Stimulated activated CD4-positive, alpha-beta T cell treated with anti-CD3 and anti-CD28 coated beads, Interleukin-2, amount 100 ng/mL, for 4 hours (primary cell): Measurements from ENCODE around the gene PIAS1.
"Not testable (repeated sequence)": the region's sequence is repeated elsewhere in the genome, so short reads cannot be mapped to it uniquely, and the experiment has no call there.

Experiments
- DNase-seq: peaks from one replicate; pipeline ENCODE4 v3.0.0-alpha.2; 2020; ENCODE audit warnings: low read depth

The PIAS1 gene

DNA sequence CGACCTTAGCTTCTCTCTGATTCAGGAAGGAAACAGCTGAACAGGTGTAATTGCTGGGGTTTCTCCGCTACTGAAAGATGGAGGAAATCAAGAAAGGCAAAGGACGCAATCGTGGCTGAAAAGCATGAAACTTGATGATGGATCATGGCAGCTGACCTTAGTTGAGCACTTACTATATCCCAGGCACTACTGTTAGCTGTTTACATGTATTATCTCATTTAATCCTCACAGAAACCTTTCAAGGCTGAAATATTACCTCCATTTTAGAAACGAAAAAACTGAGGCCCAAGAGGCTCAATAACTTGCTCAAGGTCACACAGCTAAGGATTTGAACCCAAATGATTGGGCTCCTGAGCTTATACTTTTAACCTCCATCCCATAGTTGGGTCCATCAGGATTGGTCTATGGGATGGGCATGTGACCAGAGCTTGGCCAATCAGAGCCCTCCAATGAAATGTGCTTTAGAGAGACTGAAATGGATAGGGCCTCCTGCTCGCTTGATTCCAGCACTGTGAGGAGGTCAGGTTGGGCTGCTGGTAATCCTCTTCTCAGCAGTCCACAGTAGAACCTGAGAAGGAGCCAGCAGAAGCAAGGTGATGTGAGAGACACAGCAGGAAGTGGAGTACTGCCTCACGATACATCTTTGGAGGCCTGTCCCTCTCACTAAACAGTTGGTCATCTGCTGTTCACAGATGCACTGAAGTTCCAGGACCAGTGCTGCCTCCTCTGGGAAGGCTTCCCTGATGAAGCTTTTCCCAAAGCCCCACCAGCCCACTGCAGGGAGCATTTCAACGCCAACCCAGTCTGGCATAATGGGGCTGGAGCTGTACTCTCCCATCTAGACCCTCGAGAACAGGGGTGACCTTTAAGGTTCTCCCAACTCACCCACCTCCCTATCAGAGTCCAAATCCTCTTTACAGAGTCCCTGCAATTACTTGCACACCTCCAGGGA lies 165.0 kb downstream of the PIAS1 start:
- no peak for DNase-seq

DNA sequence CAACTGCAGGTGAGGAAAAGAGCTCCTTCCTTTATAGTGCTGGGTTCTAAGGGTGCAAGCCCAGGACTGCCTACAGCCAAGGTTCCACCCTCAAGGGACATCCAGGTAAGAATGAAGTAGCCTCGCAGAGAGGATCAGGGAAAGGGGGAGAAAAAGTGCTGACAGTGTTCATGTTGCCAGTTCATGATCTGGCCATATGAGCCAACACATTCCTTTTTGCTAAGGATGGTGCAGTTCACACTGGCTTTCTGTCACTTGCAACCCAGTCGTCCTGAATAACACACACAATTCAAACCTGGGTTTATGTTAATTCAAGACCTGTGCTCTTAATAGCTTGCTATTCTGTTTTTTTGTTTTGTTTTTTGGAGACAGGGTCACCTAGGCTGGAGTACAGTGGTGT lies 166.4 kb downstream of the PIAS1 start:
- DNase-seq: no peak

DNA sequence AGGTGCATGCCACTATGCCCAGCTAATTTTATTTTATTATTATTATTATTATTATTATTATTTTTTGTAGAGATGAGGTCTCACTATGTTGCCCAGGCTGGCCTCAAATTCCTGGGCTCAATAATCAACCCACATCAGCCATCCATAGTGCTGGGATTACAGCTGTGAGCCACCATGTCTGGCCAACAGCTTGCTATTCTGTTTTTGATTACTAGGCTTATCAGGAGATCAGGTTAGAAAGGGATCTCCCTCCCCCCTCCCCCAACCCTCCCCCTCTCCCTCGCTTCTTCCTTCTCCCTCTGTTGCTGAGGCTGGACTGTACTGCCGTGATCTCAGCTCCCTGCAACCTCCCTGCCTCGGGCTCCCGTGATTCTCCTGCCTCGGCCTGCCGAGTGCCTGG lies 166.9 kb downstream of the PIAS1 start:
- no peak for DNase-seq

DNA sequence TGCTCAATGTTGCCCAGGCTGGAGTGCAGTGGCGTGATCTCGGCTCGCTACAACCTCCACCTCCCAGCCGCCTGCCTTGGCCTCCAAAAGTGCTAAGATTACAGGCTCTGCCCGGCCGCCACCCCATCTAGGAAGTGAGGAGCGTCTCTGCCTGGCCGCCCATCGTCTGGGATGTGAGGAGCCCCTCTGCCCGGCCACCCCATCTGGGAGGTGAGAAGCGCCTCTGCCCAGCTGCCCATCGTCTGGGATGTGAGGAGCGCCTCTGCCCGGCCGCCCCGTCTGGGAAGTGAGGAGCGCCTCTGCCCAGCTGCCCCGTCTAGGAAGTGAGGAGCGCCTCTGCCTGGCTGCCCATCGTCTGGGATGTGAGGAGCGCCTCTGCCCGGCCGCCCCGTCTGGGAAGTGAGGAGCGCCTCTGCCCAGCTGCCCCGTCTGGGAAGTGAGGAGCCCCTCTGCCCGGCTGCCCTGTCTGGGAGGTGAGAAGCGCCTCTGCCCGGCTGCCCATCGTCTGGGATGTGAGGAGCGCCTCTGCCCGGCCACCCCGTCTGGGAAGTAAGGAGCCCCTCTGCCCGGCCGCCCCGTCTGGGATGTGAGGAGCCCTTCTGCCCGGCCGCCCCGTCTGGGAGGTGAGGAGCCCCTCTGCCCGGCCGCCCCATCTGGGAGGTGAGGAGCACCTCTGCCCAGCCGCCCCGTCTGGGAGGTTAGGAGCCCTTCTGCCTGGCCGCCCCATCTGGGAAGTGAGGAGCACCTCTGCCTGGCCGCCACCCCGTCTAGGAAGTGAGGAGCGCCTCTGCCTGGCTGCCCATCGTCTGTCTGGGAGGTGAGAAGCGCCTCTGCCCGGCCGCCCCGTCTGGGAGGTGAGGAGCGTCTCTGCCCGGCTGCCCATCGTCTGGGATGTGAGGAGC lies 167.7 kb downstream of the PIAS1 start:
- not testable (repeated sequence) for DNase-seq

DNA sequence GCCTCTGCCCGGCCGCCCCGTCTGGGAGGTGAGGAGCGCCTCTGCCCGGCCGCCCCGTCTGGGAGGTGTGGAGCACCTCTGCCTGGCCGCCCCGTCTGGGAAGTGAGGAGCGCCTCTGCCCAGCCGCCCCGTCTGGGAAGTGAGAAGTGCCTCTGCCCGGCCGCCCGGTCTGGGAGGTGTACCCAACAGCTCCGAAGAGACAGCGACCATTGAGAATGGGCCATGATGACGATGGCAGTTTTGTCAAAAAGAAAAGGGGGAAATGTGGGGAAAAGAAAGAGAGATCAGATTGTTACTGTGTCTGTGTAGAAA lies 168.3 kb downstream of the PIAS1 start:
- DNase-seq: not testable (repeated sequence)

DNA sequence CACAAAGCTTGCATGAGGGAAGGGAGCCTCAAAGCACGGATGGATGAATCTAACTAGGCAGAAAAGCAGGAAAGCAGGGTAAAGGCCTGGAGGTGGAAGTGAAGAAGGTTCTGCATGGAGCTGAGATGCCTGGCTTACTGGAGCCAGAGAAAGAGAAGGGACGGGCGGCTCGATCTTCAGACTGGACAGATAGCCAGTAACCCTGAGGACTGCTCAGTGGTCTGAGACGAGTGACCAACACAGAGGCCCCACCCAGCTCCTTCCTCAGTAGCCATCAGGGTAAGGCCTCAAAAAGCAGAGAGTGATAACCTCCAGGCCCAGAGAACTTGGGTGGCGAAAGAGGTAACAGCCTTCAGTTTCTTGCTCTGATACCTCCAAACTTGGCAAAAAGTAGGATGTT lies 169.1 kb downstream of the PIAS1 start:
- DNase-seq: no peak

DNA sequence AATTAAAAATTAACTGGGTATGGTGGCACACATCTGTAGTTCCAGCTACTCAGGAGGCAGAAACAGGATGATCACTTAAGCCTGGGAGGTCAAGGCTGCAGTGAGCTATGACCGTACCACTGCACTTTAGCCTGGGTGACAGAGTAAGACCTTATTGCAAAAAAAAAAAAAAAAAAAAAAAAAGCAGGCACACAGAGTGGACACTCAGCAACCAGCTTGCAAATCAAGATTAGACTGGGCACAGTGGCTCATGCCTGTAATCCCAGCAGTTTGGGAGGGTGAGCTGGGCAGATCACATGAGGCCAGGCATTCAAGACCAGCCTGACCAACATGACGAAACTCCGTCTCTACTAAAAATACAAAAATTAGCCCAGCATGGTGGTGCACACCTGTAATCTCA lies 170.0 kb downstream of the PIAS1 start:
- DNase-seq: no peak

DNA sequence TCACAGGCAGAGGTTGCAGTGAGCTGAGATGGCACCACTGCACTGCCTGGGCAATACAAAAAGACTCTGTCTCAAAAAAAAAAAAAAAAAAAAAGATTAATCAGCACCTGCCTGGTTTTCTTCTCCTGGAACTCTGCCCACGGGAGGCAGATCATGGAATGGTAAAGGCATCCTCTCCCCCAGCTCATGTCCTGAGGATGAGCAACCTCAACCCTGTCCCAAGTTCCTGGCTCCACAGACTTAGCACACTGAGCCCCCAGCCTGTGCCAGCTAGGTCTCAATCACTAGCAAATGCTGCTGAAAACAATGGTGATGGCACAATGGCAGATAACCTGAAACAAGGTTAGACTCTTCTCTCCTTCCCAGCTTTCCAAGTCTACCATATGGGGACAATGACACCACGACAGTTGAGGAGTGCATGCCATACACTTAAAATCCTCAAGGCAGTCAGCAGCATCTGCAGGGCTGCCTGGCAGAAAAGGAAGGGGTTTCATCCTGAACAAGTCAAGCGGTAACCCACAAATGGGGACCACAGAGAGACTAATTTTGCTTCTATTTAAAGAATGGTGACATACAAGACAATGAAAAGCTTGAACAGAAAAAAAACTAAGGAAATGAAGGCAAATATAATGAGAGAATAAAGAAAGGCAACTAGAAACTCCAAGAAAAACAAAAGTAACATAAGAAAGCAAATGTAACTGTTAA lies 170.6 kb downstream of the PIAS1 start:
- DNase-seq: no peak

DNA sequence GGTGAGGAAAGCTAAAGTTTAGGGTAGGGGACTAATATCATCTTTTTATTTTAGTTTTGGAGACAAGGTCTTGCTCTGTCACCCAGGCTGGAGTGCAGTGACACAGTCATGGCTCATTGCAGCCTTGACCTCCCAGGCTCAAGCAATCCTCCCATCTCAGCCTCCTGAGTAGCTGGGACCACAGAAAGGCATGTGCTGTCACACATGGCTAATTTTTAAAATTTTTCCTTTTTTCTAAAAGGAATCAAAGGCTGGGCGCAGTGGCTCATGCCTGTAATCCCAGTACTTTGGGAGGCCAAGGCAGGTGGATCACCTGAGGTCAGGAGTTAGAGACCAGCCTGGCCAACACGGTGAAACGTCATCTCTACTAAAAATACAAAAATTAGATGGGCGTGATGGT lies 171.3 kb downstream of the PIAS1 start:
- DNase-seq: not testable (repeated sequence)

DNA sequence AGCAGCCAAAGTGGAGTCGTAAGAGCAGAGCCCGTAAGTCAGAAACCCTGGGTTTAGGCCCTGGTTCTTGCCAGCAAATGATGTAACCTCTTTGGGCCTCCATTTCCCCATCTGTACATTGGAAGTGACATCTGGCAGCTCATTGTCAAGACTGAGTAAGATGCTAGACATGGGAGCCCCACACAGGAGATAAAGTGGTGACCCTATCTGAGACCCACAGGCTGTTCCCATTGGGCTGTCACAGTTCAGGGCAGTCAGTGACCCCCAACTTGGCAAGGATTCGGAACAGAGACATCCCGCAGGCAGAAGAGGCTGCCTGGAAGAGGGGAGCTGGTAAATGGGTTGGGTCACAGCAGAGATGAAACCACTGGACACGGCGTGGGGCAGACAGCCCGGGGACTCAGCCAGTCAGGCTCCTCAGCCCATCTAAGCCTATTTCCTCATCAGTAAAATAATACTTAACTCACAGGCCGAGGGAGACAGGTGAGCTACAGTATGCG lies 173.6 kb downstream of the PIAS1 start:
- no peak for DNase-seq

DNA sequence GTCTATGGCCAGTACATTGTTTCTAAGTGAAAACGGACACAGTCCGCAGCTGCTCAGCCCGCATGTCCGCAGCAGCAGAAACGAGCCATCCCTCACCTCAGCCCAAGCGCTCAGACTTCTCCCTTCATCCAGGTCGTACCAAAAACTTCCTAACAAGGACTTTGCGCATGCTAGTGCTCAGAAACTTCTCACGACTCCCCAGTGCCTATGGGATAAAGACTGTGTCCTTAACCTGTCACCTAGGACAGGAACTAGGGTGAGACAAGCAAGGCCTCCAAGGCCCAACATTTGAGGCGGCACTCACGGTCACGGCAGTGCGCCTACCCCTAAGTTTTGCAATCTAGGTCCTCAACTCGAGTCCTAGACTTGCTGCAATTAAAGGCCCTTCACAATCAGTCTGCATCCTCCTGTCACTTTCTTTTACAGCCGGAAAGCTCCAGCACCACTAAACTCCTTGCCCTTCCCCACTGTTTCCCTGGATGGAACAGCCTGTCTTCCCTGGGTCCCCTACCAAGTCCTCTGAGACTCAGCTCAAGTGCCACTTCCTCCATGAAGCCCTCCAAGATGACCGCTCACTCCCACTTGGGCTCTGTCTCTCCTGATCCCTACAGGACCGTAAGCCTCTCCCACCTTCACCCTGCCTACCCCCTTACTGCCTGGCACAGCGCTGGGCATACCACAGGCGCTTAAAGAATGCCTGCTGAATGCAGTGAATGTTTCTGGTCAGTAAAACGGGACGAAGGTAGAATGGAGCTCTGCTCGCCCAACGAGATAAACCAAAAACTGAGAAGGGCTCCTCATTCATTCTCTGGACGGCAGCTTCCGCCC lies 174.2 kb downstream of the PIAS1 start:
- no peak for DNase-seq

DNA sequence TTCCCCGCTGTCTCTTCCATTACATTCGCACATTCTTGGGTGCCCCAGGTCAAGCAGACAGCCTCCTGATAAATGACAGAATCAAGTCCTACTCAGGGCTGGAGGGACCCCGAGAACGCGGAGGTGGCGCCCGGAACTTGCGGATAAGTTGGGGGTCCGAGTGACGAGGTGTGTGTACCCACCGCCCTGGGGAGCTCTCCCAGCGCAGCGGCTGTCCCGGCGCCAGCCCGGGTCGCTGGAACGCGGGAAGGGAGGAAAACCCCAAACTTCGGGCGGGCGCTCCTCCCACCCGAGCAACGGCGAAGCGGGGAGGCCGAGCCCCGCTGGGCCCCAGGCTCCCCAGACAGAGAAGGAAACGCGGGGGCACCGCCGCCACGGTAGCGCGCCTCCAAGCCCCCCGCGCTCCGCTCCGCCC lies 174.9 kb downstream of the PIAS1 start:
- DNase-seq: no peak

DNA sequence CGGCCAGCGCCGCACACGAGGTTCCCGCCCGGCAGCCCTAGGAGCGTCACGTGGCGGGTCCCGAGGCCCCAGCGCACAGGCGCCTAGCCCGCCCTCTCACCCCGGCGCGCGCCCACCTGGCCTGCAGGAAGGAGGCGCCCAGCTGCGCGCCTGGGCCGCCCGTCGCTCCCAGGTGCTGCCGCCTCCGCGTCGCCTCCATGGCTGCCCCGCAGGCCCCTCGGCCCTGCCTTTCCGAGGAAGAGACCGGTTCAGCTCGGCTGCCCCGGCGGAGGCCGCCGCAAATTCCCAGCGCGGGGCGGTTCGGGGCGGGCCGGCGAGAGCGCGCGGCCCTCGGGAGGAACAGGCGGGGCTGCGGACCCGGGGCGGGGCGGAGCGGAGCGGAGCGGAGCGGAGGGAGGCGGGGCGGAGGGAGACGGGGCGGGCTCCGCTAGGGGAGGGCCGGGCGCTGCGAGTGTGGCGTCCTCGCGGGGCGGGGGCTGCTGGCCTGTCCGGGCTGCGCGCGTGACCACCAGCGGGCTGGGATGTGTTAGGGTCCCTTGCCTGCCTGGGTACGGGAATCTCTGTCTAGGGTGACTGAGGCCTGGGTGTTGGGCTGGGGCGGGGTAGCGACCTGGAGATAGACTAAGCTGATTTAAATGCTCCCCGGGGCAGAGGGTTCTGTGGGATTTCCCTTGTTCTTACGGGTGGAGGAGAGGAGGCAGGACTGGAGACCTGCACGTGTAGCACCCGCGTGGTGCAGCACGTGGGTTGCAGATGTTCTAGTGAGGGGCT lies 175.5 kb downstream of the PIAS1 start, which contains the start of gene CLN6:
Gene CLN6 (minus strand): TSS at position 343 of the 771 bp plus-strand sequence. CDS start 144 bp downstream, at position 199.
- peak; percentile 77 for DNase-seq

DNA sequence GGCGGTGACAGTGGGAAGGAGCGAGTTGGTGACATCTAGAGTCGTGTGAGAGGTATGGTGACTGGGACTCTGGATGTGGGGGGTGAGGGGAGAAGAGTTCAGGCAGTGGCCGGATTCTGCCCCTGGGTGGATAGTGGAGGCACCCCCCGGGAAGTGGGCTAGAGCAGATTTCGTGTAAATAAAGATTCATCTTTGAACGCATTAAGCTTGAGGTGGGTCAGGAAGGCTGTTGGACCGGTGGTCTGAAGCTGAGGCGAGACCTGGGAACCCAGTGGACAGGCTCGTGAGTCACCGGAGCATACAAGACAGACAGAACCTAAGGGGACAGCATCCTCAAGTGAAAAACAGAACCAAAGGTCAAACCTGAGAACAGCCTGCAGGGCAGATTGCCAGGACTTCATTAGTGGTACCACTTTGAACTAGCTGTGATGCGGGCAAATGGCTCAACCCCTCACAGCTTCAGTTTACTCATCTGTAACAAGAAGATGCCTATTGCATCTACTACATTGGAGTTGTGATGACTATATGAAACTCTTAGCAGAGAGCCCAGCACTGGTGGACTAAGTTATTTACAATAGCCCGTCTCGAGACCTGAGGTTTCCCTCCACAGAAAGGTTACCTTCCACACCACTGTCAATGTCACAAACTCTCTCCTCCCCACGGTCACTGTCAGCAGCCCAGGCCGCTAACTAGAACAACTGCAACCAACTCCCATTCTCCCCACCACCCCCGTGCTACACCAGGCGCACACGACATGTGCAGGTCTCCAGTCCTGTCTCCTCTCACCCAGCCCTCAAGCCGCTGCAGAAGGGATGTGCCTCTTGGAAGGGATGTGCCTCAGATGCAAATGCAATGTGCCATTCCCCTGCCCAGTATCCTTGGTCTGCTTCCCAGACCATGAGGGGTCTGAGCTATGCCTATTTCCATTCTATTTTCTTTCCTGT lies 176.3 kb downstream of the PIAS1 start:
- DNase-seq: no peak

DNA sequence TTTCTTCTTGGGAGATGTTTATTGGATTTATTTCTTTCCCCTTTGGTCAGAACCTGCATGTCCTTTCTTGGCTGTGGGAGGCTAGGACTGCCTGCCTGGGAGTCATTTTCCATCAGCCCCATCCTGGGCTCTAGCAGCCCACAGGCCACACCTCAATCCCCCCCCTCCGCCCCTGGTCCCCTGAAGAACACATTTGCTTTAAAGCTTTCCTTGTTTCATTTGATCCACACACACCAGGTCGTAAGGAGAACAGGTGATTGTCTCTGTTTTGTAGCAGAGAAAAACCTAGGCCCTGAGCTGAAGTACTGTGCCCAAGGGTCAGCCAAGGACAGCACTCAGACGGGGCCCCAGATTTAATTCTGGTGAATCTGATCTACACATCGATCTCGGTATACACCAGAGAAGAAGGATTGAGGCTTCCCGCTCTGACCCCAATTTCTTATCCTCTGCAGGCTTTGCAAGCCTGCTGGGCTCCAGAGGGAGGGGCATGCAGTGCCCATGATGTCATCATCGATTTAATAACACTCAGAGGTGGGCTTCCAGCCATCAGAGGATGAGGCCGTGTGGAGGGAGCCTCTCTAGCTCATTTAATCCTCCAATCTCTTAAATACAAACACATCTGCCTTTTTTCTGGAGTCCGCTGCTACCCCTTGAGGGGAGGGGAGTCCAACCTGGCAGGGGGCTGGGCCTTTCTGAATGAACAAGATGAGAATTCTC lies 177.1 kb downstream of the PIAS1 start:
- no peak for DNase-seq

DNA sequence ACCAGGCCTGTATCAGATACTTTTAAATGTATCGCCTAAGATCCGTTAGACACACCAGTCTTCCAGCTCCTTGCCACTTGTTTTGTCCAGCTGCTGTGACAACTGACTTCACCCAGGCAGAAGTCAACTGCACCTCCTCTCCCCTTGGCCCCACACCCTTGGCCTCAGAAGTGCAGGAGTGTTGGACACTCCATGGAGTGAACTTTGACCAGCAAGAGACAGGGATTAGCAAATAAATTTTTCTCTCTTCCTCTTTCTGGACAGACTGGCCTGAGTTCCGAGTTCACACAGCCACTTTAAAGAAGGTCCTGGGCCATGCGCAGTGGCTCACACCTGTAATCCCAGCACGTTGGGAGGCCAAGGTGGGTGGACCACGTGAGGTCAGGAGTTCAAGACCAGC lies 178.3 kb downstream of the PIAS1 start:
- no peak for DNase-seq

DNA sequence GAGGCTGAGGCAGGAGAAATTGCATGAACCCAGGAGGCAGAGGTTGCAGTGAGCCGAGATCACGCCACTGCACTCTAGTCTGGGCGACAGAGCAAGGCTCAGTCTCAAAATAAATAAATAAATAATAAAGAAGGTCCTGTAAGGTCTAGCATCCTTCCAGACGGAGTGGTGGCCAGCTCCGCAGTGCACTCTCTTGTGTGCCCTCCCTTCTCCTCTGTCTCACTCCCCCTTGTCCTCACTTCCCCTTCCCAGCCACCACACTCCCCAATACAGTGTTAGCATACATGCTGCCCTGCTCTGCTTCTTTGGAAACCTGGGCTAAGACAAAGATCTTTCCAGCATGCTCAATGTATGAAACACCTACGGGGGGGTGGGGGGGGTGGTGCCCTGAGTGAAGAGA lies 178.8 kb downstream of the PIAS1 start:
- DNase-seq: no peak

DNA sequence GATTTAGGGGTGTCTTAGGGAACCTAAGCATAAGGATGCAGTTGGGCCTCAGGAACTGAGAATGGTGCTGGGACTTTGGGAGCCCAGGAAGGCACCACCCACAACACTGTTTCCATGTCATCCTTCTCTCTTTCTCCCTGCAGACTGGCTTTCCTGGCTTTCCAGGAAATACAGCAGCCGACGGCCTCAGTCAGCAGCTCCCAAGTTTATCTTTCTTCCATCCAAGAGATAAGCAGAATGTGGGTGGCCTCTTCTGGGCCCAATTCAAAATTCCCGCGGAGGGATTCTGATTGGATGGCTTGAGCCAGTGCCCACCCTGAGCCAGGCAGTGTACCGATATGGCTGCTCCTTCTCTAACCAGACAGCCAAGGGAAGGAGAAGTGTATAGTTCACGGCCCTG lies 179.9 kb downstream of the PIAS1 start:
- DNase-seq: no peak

DNA sequence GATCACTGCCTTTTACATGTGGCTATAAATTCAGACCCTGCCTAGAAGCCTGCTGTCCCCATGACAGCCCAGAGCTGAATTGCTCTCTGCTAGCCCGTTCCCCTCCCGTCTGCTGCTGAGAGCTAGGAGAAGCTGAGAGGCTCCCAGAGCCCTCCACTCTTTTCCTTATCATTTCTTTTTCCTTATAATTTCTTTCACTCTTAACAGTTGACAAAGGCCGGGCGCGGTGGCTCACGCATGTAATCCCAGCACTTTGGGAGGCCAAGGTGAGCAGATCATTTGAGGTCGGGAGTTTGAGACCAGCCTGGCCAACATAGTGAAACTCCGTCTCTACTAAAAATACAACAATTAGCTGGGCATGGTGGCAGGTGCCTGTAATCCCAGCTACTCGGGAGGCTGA lies 180.4 kb downstream of the PIAS1 start:
- DNase-seq: not testable (repeated sequence)
